Measurements from ENCODE around the gene FKBP1B.
"Not testable (repeated sequence)": the region's sequence is repeated elsewhere in the genome, so short reads cannot be mapped to it uniquely, and the experiment has no call there.

FKBP1B gene

DNA sequence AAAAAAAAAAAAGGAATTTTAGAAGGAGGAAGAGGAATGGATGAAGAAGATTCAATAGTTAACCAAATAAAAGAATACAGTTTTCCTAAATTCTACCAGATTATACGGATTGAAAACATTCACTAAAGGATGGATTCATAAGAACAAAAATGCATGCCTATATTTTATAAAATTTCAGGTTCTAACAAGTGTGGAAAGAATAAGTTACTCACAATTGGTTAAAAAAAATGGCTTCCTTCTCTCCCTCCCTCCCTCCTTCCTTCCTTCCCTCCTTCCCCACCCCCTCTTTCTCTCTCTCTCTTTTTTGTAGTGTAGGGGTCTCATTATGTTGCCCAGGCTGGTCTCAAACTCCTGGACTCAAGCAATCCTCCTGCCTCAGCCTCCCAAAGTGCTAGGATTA is 36.7 kb downstream of the FKBP1B start:
- no peak for TF ChIP-seq EZH2 (IDR thresholded peaks at IDR 0.05; ENCODE audit: borderline replicate concordance, low read length)
- TF ChIP-seq, protein P1, sequence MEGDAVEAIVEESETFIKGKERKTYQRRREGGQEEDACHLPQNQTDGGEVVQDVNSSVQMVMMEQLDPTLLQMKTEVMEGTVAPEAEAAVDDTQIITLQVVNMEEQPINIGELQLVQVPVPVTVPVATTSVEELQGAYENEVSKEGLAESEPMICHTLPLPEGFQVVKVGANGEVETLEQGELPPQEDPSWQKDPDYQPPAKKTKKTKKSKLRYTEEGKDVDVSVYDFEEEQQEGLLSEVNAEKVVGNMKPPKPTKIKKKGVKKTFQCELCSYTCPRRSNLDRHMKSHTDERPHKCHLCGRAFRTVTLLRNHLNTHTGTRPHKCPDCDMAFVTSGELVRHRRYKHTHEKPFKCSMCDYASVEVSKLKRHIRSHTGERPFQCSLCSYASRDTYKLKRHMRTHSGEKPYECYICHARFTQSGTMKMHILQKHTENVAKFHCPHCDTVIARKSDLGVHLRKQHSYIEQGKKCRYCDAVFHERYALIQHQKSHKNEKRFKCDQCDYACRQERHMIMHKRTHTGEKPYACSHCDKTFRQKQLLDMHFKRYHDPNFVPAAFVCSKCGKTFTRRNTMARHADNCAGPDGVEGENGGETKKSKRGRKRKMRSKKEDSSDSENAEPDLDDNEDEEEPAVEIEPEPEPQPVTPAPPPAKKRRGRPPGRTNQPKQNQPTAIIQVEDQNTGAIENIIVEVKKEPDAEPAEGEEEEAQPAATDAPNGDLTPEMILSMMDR (IDR thresholded peaks at IDR 0.05; ENCODE audit: low read length), result no peak
- Histone ChIP-seq H3K4me3 (ENCODE audit: low read depth, low read length, poor library complexity, severe bottlenecking) (no peak overlapping the region), H4K20me1 (ENCODE audit: insufficient read depth, low read length) (no peaks in the 10 kb centered on the region), H3K9me2 (ENCODE audit: low read depth, low read length) (no peaks in the 10 kb centered on the region), H3K79me2 (ENCODE audit: insufficient read depth, low read length) (no peaks in the 10 kb centered on the region), H2AFZ (ENCODE audit: low read length) (no peak overlapping the region), H3K36me3 (ENCODE audit: insufficient read depth, low read length) (no peaks in the 10 kb centered on the region), H3K9me3 (ENCODE audit: low read length) (no peaks in the 10 kb centered on the region), H3K4me1 (ENCODE audit: insufficient read depth, low read length, severe bottlenecking) (peaks cover 18% of the 10 kb centered on the region), H3K4me2 (ENCODE audit: low read length) (no peak overlapping the region), H3K27me3 (ENCODE audit: insufficient read depth, low read length) (no peaks in the 10 kb centered on the region), H3F3A (ENCODE audit: insufficient read depth, low read length) (no peaks in the 10 kb centered on the region), H3K9ac (ENCODE audit: low read length) (no peak overlapping the region), H3K27ac (ENCODE audit: low read depth, low read length, poor library complexity, severe bottlenecking) (no peak overlapping the region)

DNA sequence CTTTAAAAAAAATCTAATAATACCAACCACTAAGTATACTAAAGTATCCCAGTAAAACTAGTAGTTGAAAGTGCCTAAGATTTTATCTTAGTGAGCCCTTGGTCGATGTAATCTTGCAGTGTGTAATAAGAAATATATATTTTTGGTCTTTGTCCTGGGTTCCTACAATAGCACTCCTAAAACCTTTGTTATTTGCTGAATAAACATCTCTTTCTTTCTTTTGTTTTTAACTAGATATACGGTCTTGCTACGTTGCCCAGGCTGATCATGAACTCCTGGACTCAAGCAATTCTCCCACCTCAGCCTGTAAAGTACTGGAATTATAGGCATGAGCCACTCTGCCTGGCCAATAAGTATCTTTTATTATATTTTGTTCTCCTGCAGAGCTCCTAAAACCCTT is 37.5 kb downstream of the FKBP1B start:
- no peak overlapping the region for H3K9ac ChIP-seq (ENCODE audit: low read length)

DNA sequence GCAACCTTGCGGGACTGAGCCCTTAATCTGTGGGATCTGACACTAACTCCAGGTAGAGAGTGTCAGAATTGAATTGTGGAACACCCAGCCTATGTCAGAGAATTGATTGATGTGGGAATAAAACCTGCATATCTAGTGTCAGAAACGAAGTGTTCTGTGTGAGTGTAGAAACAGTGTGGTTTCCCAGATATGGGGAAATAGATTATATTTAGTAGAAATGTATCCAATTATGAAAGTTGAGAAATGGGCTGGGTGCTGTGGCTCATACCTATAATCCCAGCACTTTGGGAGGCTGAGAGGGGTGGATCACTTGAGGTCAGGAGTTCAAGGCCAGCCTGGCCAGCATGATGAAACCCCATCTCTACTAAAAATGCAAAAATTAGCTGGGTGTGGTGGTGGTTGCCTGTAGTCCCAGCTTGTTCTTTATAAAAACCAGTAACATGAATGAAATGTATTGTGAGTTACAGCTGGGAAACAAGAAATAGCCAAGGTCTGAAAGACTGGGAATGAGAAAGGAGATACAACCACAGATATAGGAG is 39.3 kb downstream of the FKBP1B start:
- H4K20me1 ChIP-seq (ENCODE audit: insufficient read depth, low read length), result no peaks in the 10 kb centered on the region
- no peaks in the 10 kb centered on the region for H3K9me3 ChIP-seq (ENCODE audit: low read length)
- no peaks in the 10 kb centered on the region for H3K79me2 ChIP-seq (ENCODE audit: insufficient read depth, low read length)
- H3K27me3 ChIP-seq (ENCODE audit: insufficient read depth, low read length), result no peaks in the 10 kb centered on the region
- no peak for TF ChIP-seq EZH2 (IDR thresholded peaks at IDR 0.05; ENCODE audit: borderline replicate concordance, low read length)
- TF ChIP-seq, protein P1 (IDR thresholded peaks at IDR 0.05; ENCODE audit: low read length), result no peak
- H2AFZ ChIP-seq (ENCODE audit: low read length), result no peak overlapping the region
- H3K9ac ChIP-seq (ENCODE audit: low read length), result no peak overlapping the region
- no peak overlapping the region for H3K4me2 ChIP-seq (ENCODE audit: low read length)
- no peak overlapping the region for H3K27ac ChIP-seq (ENCODE audit: low read depth, low read length, poor library complexity, severe bottlenecking)
- peaks cover 7% of the 10 kb centered on the region for H3K4me1 ChIP-seq (ENCODE audit: insufficient read depth, low read length, severe bottlenecking)
- H3K4me3 ChIP-seq (ENCODE audit: low read depth, low read length, poor library complexity, severe bottlenecking), result no peak overlapping the region
- no peaks in the 10 kb centered on the region for H3F3A ChIP-seq (ENCODE audit: insufficient read depth, low read length)
- no peaks in the 10 kb centered on the region for H3K36me3 ChIP-seq (ENCODE audit: insufficient read depth, low read length)
- no peaks in the 10 kb centered on the region for H3K9me2 ChIP-seq (ENCODE audit: low read depth, low read length)

More for the DNA sequence above, 37.5 kb downstream of the FKBP1B start:
- no peaks in the 10 kb centered on the region for H3K79me2 ChIP-seq (ENCODE audit: insufficient read depth, low read length)
- no peak overlapping the region for H3K4me3 ChIP-seq (ENCODE audit: low read depth, low read length, poor library complexity, severe bottlenecking)
- H2AFZ ChIP-seq (ENCODE audit: low read length), result no peak overlapping the region
- H3F3A ChIP-seq (ENCODE audit: insufficient read depth, low read length), result no peaks in the 10 kb centered on the region
- H4K20me1 ChIP-seq (ENCODE audit: insufficient read depth, low read length), result no peaks in the 10 kb centered on the region
- TF ChIP-seq, protein P1 (IDR thresholded peaks at IDR 0.05; ENCODE audit: low read length), result no peak
- no peak for TF ChIP-seq EZH2 (IDR thresholded peaks at IDR 0.05; ENCODE audit: borderline replicate concordance, low read length)
- no peak overlapping the region for H3K4me2 ChIP-seq (ENCODE audit: low read length)
- H3K4me1 ChIP-seq (ENCODE audit: insufficient read depth, low read length, severe bottlenecking), result peaks cover 18% of the 10 kb centered on the region
- H3K27me3 ChIP-seq (ENCODE audit: insufficient read depth, low read length), result no peaks in the 10 kb centered on the region
- no peak overlapping the region for H3K27ac ChIP-seq (ENCODE audit: low read depth, low read length, poor library complexity, severe bottlenecking)
- no peaks in the 10 kb centered on the region for H3K36me3 ChIP-seq (ENCODE audit: insufficient read depth, low read length)
- no peaks in the 10 kb centered on the region for H3K9me3 ChIP-seq (ENCODE audit: low read length)
- no peaks in the 10 kb centered on the region for H3K9me2 ChIP-seq (ENCODE audit: low read depth, low read length)

DNA sequence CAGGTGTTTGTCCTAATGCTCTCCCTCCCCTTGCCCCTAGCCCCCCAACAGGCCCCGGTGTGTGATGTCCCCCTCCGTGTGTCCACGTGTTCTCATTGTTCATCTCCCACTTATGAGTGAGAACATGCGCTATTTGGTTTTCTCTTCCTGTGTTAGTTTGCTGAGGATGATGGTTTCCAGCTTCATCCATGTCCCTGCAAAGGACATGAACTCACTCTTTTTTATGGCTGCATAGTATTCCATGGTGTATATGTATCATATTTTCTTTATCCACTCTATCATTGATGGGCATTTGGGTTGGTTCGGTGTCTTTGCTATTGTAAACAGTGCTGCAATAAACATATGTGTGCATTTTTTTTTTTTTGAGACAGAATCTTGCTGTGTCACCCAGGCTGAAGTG is 43.7 kb downstream of the FKBP1B start:
- not testable (repeated sequence) for H3K4me1 ChIP-seq (ENCODE audit: insufficient read depth, low read length, severe bottlenecking); H4K20me1 ChIP-seq (ENCODE audit: insufficient read depth, low read length); H3K4me3 ChIP-seq (ENCODE audit: low read depth, low read length, poor library complexity, severe bottlenecking); H3K9ac ChIP-seq (ENCODE audit: low read length); H3K27me3 ChIP-seq (ENCODE audit: insufficient read depth, low read length); H2AFZ ChIP-seq (ENCODE audit: low read length); H3K9me2 ChIP-seq (ENCODE audit: low read depth, low read length); H3K4me2 ChIP-seq (ENCODE audit: low read length); H3K9me3 ChIP-seq (ENCODE audit: low read length); H3F3A ChIP-seq (ENCODE audit: insufficient read depth, low read length); H3K27ac ChIP-seq (ENCODE audit: low read depth, low read length, poor library complexity, severe bottlenecking); H3K36me3 ChIP-seq (ENCODE audit: insufficient read depth, low read length); H3K79me2 ChIP-seq (ENCODE audit: insufficient read depth, low read length)

DNA sequence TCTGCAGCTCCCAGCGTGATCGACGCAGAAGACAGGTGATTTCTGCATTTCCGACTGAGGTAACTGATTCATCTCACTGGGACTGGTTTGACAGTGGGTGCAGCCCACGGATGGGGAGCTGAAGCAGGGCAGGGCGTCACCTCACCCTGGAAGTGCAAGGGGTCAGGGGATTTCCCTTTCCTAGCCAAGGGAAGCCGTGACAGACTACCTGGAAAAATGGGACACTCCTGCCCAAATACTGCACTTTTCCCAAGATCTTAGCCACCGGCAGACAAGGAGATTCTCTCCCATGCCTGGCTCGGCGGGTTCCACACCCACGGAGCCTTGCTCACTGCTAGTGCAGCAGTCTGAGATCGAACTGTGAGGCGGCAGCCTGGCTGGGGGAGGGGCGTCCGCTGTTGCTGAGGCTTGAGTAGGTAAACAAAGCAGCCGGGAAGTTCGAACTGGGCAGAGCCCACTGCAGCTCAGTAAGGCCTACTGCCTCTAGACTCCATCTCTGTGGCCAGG is 45.7 kb downstream of the FKBP1B start:
- not testable (repeated sequence) for H3K9ac ChIP-seq (ENCODE audit: low read length); H3K27ac ChIP-seq (ENCODE audit: low read depth, low read length, poor library complexity, severe bottlenecking); H3K4me3 ChIP-seq (ENCODE audit: low read depth, low read length, poor library complexity, severe bottlenecking)

More for the DNA sequence above, 45.7 kb downstream of the FKBP1B start:
- H4K20me1 ChIP-seq (ENCODE audit: insufficient read depth, low read length); H3K4me1 ChIP-seq (ENCODE audit: insufficient read depth, low read length, severe bottlenecking); H3K79me2 ChIP-seq (ENCODE audit: insufficient read depth, low read length); H3K4me2 ChIP-seq (ENCODE audit: low read length); H3F3A ChIP-seq (ENCODE audit: insufficient read depth, low read length); H3K9me3 ChIP-seq (ENCODE audit: low read length); H3K9me2 ChIP-seq (ENCODE audit: low read depth, low read length); H3K27me3 ChIP-seq (ENCODE audit: insufficient read depth, low read length); H2AFZ ChIP-seq (ENCODE audit: low read length); H3K36me3 ChIP-seq (ENCODE audit: insufficient read depth, low read length): not testable (repeated sequence)

All from OCI-LY1 (cell line).